NT2/D1 (cell line): ENCODE measurements around the gene ATF6B.

Source experiments
- SUZ12 ChIP-seq: IDR thresholded peaks from 2 replicates; pipeline ENCODE4 v1.6.1; 2011; ENCODE audit not compliant: insufficient read length, insufficient read depth; ENCODE audit errors: extremely low read depth
- YY1 ChIP-seq: IDR thresholded peaks from 2 replicates; pipeline ENCODE4 v1.6.1; 2011; ENCODE audit not compliant: insufficient read length, insufficient read depth
- ZNF274 ChIP-seq: IDR thresholded peaks from 2 replicates; pipeline ENCODE4 v1.6.1; 2011; ENCODE audit warnings: mild to moderate bottlenecking, low read depth, low read length

DNA sequence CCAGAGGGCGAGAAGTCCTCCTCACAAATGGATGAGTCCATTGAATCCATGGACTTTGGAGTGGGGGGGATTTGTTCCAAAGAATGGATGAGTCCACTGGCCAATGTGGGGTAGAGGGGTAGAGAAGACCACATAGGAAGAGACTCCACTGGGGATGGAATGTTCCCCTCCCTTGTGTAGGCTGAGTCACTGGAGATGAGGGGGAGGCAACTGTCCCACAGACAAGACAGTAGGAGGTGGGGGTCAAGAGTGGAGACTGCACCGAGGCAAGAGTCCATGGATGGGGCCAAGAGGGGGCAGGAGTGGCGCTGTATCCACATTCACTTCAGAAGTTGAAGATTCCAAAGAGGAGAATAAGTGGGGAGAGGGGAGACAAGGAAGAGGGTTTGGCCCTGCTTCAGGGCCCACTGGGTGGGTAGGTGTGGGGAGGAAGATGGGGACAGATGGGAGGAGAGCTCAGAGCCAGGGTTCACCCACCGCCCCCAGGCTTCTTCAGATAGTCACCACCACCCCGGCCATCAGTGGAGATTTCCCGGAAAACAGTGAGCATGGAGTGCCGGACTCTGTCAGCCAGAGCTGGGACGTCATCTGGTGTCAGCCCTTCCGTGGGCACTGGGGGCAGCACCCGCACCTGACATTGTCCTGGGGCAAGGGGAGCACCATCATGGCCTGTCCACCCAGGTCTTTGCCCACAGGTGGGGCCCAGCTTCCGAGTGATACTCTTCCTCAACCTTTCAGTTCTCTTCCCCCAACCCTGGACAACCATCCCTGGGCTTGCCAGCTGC lies 41.0 kb upstream of the ATF6B start:
- TF ChIP-seq YY1, result no peak
- no peak for TF ChIP-seq ZNF274
- no peak for TF ChIP-seq SUZ12
